GM23338 (cell line): ENCODE results near the gene IRAK1. TPM values are rescaled to one million over a fixed set of nuclear protein-coding genes. Genes with fewer than 3 reads are reported as not detected.

Experiments
- ATAC-seq: fragments of 200-7000 bp; cut with Tn5 transposase; 3 replicates; pipeline ENCODE4 v1.9.1; 2020
- DNase-seq: peaks from one replicate; pipeline ENCODE4 v3.0.0-alpha.2; 2015; ENCODE audit warnings: low spot score
- H2AFZ ChIP-seq: fragments of 200-600 bp; sonication (generic); 2 replicates; pipeline ENCODE4 v1.8.0; 2016; ENCODE audit warnings: antibody characterized with exemption, mild to moderate bottlenecking, moderate library complexity
- H3F3A ChIP-seq: fragments of 200-600 bp; sonication (generic); replicated peaks from 2 replicates; pipeline ENCODE4 v1.8.0; 2017; ENCODE audit warnings: antibody characterized with exemption, mixed run types, low read depth
- H3K27ac ChIP-seq: fragments of 200-600 bp; sonication (generic); 2 replicates; pipeline ENCODE4 v1.6.1; 2016; ENCODE audit warnings: low read depth
- H3K27me3 ChIP-seq: fragments of 200-600 bp; sonication (generic); 2 replicates; pipeline ENCODE4 v1.8.0; 2016; ENCODE audit warnings: mild to moderate bottlenecking, mixed run types, moderate library complexity; ENCODE audit not compliant: insufficient read depth
- H3K36me3 ChIP-seq: fragments of 200-600 bp; sonication (generic); 2 replicates; pipeline ENCODE4 v1.8.0; 2016; ENCODE audit warnings: mild to moderate bottlenecking; ENCODE audit not compliant: insufficient read depth
- H3K4me1 ChIP-seq: fragments of 200-600 bp; sonication (generic); 2 replicates; pipeline ENCODE4 v1.8.0; 2016; ENCODE audit warnings: mild to moderate bottlenecking, moderate library complexity; ENCODE audit not compliant: insufficient read depth
- H3K4me2 ChIP-seq: fragments of 200-600 bp; sonication (generic); 2 replicates; pipeline ENCODE4 v1.7.1; 2017; ENCODE audit warnings: mixed run types
- H3K4me3 ChIP-seq: fragments of 200-600 bp; sonication (generic); 2 replicates; pipeline ENCODE4 v1.6.1; 2016; ENCODE audit warnings: mixed run types
- H3K79me2 ChIP-seq: fragments of 200-600 bp; sonication (generic); replicated peaks from 2 replicates; pipeline ENCODE4 v1.8.0; 2017; ENCODE audit warnings: mild to moderate bottlenecking; ENCODE audit not compliant: insufficient read depth
- H3K9me2 ChIP-seq: fragments of 200-600 bp; sonication (generic); 2 replicates; pipeline ENCODE4 v1.8.0; 2017; ENCODE audit not compliant: insufficient read depth
- H4K20me1 ChIP-seq: fragments of 200-600 bp; sonication (generic); replicated peaks from 2 replicates; pipeline ENCODE4 v1.8.0; 2017; ENCODE audit warnings: mild to moderate bottlenecking; ENCODE audit not compliant: insufficient read depth
- H3K27ac Mint-ChIP-seq: 2 replicates; pipeline ENCODE4 v1.8.0; 2020; ENCODE audit warnings: inconsistent platforms, mild to moderate bottlenecking, moderate library complexity, mixed read lengths
- H3K27me3 Mint-ChIP-seq: 3 replicates; pipeline ENCODE4 v1.8.0; 2022; ENCODE audit warnings: low read depth, mild to moderate bottlenecking, moderate library complexity, mixed read lengths, inconsistent platforms; ENCODE audit not compliant: insufficient read depth, poor library complexity
- H3K36me3 Mint-ChIP-seq: 3 replicates; pipeline ENCODE4 v1.8.0; 2021; ENCODE audit warnings: low read depth, mild to moderate bottlenecking, inconsistent platforms, moderate library complexity, mixed read lengths
- H3K4me1 Mint-ChIP-seq: 3 replicates; pipeline ENCODE4 v1.8.0; 2020; ENCODE audit warnings: mild to moderate bottlenecking, inconsistent platforms, mixed read lengths
- H3K4me3 Mint-ChIP-seq: 3 replicates; pipeline ENCODE4 v1.8.0; 2021; ENCODE audit warnings: moderate library complexity, mild to moderate bottlenecking, inconsistent platforms, mixed read lengths
- H3K9me3 Mint-ChIP-seq: 3 replicates; pipeline ENCODE4 v1.8.0; 2020; ENCODE audit warnings: moderate library complexity, mild to moderate bottlenecking, inconsistent platforms, mixed read lengths
- CREB1 ChIP-seq: fragments of 250-450 bp; sonication (Bioruptor Pico); IDR thresholded peaks from 2 replicates; pipeline ENCODE4 v1.5.0; 2020; ENCODE audit warnings: low read depth, mild to moderate bottlenecking, moderate library complexity
- CTCF ChIP-seq, 2 experiments: fragments of 200-600 bp in 1 of 2; sonication (generic) in 1 of 2; conservative IDR thresholded peaks; 2 replicates each; pipeline versions ENCODE4 v1.5.1 to v1.6.1; 2016 to 2017; ENCODE audit warnings: antibody characterized with exemption in 2 of 2, low read depth in 2 of 2, mild to moderate bottlenecking in 2 of 2, moderate library complexity in 1 of 2
- EZH2 ChIP-seq: fragments of 200-600 bp; sonication (generic); IDR thresholded peaks from one replicate; pipeline ENCODE4 v1.8.0; 2017; ENCODE audit warnings: antibody characterized with exemption, mild to moderate bottlenecking, low read depth; ENCODE audit not compliant: unreplicated experiment
- STAT1 ChIP-seq: IDR thresholded peaks from one replicate; pipeline ENCODE4 v1.6.1; 2016; ENCODE audit warnings: antibody characterized with exemption; ENCODE audit not compliant: unreplicated experiment
- polyA plus RNA-seq: library from polyadenylated mRNA; unstranded; fragments of >200 nt; fragmentation: Nextera tagmentation; extraction: Ambion mirVana; gene quantifications from 2 replicates; pipeline ENCODE4 v1.2.1, GENCODE V29; 2016
- total RNA-seq: library from RNA; depleted of rRNA; stranded (reverse); fragments of >200 nt; shearing (Covaris generic); gene quantifications from 2 replicates; pipeline ENCODE4 v1.2.3, GENCODE V29; 2014
- TF ChIP-seq, protein P1 (sequence below): IDR thresholded peaks from one replicate; pipeline ENCODE4 v1.6.1; 2018; ENCODE audit warnings: antibody characterized with exemption; ENCODE audit not compliant: unreplicated experiment
- TF ChIP-seq, protein P2 (sequence below): IDR thresholded peaks from 2 replicates; pipeline ENCODE4 v1.6.1; 2016; ENCODE audit warnings: antibody characterized with exemption

The IRAK1 gene
- total and polyA plus RNA-seq, 2 experiments from 2014 or later: 21.6 to 38.0 TPM

DNA sequence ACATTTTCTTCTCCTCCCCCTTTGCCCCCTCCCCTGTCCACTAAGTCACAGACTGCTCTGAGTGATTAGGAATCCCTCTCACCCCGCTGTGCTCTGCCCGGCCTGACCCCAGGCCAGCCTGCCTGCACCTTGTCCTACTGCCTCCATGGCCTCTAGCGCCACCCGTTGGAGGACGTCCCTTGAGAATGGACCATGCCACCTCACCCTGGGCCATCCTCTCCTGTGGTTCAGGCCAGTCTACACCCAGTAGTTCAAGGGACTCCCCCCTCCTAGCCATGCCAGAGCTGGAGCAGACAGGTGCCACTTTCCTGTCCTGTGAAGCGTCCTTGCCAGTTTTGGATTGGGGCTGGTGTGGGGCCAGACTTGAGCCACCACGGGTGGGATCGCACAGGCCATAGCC is 9.7 kb upstream of the IRAK1 start:
- no peaks in the 10 kb centered on the region; the same call in 1 of the 2 replicates for H3K4me1 ChIP-seq
- ATAC-seq (peak; percentile 50), DNase-seq (no peak)
- Mint-ChIP-seq H3K4me1 (peaks cover 34% of the 10 kb centered on the region), H3K4me3 (no peak overlapping the region), H3K27me3 (peaks cover 14% of the 10 kb centered on the region), H3K36me3 (peaks cover 25% of the 10 kb centered on the region; the same call in 2 of the 3 replicates), H3K9me3 (no peaks in the 10 kb centered on the region), H3K27ac (no peak overlapping the region)
- H3K4me3 ChIP-seq: no peak overlapping the region
- TF ChIP-seq EZH2 (no peak), CTCF (conservative IDR thresholded peaks at IDR 0.05; ENCODE audit: low read depth in 2 of 2) (peak; percentile 14 to 62; a peak in 2 of 4 replicates), STAT1 (no peak), CREB1 (CRISPR knock-in tag) (no peak)
- TF ChIP-seq, protein P1, sequence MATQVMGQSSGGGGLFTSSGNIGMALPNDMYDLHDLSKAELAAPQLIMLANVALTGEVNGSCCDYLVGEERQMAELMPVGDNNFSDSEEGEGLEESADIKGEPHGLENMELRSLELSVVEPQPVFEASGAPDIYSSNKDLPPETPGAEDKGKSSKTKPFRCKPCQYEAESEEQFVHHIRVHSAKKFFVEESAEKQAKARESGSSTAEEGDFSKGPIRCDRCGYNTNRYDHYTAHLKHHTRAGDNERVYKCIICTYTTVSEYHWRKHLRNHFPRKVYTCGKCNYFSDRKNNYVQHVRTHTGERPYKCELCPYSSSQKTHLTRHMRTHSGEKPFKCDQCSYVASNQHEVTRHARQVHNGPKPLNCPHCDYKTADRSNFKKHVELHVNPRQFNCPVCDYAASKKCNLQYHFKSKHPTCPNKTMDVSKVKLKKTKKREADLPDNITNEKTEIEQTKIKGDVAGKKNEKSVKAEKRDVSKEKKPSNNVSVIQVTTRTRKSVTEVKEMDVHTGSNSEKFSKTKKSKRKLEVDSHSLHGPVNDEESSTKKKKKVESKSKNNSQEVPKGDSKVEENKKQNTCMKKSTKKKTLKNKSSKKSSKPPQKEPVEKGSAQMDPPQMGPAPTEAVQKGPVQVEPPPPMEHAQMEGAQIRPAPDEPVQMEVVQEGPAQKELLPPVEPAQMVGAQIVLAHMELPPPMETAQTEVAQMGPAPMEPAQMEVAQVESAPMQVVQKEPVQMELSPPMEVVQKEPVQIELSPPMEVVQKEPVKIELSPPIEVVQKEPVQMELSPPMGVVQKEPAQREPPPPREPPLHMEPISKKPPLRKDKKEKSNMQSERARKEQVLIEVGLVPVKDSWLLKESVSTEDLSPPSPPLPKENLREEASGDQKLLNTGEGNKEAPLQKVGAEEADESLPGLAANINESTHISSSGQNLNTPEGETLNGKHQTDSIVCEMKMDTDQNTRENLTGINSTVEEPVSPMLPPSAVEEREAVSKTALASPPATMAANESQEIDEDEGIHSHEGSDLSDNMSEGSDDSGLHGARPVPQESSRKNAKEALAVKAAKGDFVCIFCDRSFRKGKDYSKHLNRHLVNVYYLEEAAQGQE: no peak
- TF ChIP-seq, protein P2, sequence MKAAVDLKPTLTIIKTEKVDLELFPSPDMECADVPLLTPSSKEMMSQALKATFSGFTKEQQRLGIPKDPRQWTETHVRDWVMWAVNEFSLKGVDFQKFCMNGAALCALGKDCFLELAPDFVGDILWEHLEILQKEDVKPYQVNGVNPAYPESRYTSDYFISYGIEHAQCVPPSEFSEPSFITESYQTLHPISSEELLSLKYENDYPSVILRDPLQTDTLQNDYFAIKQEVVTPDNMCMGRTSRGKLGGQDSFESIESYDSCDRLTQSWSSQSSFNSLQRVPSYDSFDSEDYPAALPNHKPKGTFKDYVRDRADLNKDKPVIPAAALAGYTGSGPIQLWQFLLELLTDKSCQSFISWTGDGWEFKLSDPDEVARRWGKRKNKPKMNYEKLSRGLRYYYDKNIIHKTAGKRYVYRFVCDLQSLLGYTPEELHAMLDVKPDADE: no peak
- no peaks in the 10 kb centered on the region for H3K9me2 ChIP-seq
- H3K79me2 ChIP-seq: peaks cover 5% of the 10 kb centered on the region; the same call in 1 of the 2 replicates
- no peaks in the 10 kb centered on the region for H3K36me3 ChIP-seq
- no peaks in the 10 kb centered on the region for H3F3A ChIP-seq
- no peaks in the 10 kb centered on the region for H3K27me3 ChIP-seq
- H2AFZ ChIP-seq: no peak overlapping the region
- H3K4me2 ChIP-seq: no peak overlapping the region
- no peak overlapping the region for H3K27ac ChIP-seq
- H4K20me1 ChIP-seq: no peaks in the 10 kb centered on the region

GRCh38 chrX:154028502-154029184 is 8.9 kb upstream of the IRAK1 start:
- H3K36me3 ChIP-seq: no peaks in the 10 kb centered on the region
- H4K20me1 ChIP-seq: no peaks in the 10 kb centered on the region
- no peaks in the 10 kb centered on the region for H3K79me2 ChIP-seq
- no peaks in the 10 kb centered on the region; the same call in 1 of the 2 replicates for H3K4me1 ChIP-seq
- Mint-ChIP-seq H3K4me1 (peaks cover 30% of the 10 kb centered on the region), H3K9me3 (no peaks in the 10 kb centered on the region), H3K27me3 (peaks cover 14% of the 10 kb centered on the region), H3K36me3 (peaks cover 25% of the 10 kb centered on the region; the same call in 2 of the 3 replicates), H3K4me3 (no peak overlapping the region), H3K27ac (no peak overlapping the region)
- DNase-seq: no peak
- no peak overlapping the region for H2AFZ ChIP-seq
- H3K4me3 ChIP-seq: no peak overlapping the region
- H3F3A ChIP-seq: no peaks in the 10 kb centered on the region
- no peak for ATAC-seq
- no peaks in the 10 kb centered on the region for H3K27me3 ChIP-seq
- H3K27ac ChIP-seq: no peak overlapping the region
- no peak overlapping the region for H3K4me2 ChIP-seq
- H3K9me2 ChIP-seq: no peaks in the 10 kb centered on the region
- TF ChIP-seq, protein P2: no peak
- no peak for TF ChIP-seq CREB1 (CRISPR knock-in tag)
